ENCODE measurements around the gene PIANP. TPM values are rescaled to one million over a fixed set of nuclear protein-coding genes. Genes with fewer than 3 reads are reported as not detected.
"Not testable (repeated sequence)": the region's sequence is repeated elsewhere in the genome, so short reads cannot be mapped to it uniquely, and the experiment has no call there.

Gene PIANP
- total RNA-seq, 5 donors from 2014 or later (not counting 1 experiment from before 2014, with no cell fraction given): 0.88 to 2.5 (median 2.4) TPM; not detected in 1

GRCh38 chr12:6716031-6716873 lies 15.6 kb upstream of the PIANP start:
- H3K9me3 Mint-ChIP-seq; H3K9me3 ChIP-seq; H3K27ac Mint-ChIP-seq; DNase-seq; H3K4me3 Mint-ChIP-seq; H3K36me3 Mint-ChIP-seq; H3K36me3 ChIP-seq (ENCODE audit: control insufficient read depth in 2 of 2, extremely low read depth in 1 of 2, insufficient read depth in 1 of 2, low read length in 1 of 2); H3K4me1 ChIP-seq (ENCODE audit: control insufficient read depth in 1 of 2, extremely low read depth in 1 of 2, insufficient read depth in 2 of 2, low read length in 2 of 2); POLR2A ChIA-PET; H3K27ac ChIP-seq (ENCODE audit: low read length); H3K4me1 Mint-ChIP-seq; ATAC-seq (replicated peaks in 1 of 4); H3K4me3 ChIP-seq (ENCODE audit: control insufficient read depth in 1 of 2, extremely low read depth in 1 of 2, low read length in 1 of 2); CTCF ChIA-PET: not testable (repeated sequence)
- WGBS (ENCODE audit: insufficient coverage): 92% methylated on average over 4 of the region's 41 CpGs
- H3K27me3 Mint-ChIP-seq: peaks cover 0 to 13% of the 10 kb centered on the region in 2 donors
- H3K27me3 ChIP-seq (replicated peaks in 1 of 2; ENCODE audit: control insufficient read depth in 2 of 2, extremely low read depth in 1 of 2, insufficient read depth in 2 of 2, low read length in 1 of 2): peaks cover 0 to 16% of the 10 kb centered on the region in 2 experiments

- Mint-ChIP-seq H3K4me3 (peak overlapping the region; percentile 60 to 82 (median 61)), H3K27ac (peak overlapping the region; percentile 61 to 79), H3K9me3 (no peaks in the 10 kb centered on the region), H3K4me1 (peaks cover 7 to 8% (median 7%) of the 10 kb centered on the region in 3 donors), H3K36me3 (no peaks in the 10 kb centered on the region), H3K27me3 (peaks cover 12 to 38% of the 10 kb centered on the region in 2 donors)
- H3K4me1 ChIP-seq (ENCODE audit: control insufficient read depth in 1 of 2, extremely low read depth in 1 of 2, insufficient read depth in 2 of 2, low read length in 2 of 2): peaks cover 4 to 9% of the 10 kb centered on the region in 2 experiments
- peak overlapping the region; percentile 65 for H3K27ac ChIP-seq (ENCODE audit: low read length)
- H3K9me3 ChIP-seq: no peaks in the 10 kb centered on the region
- H3K4me3 ChIP-seq (ENCODE audit: control insufficient read depth in 1 of 2, extremely low read depth in 1 of 2, low read length in 1 of 2): peak overlapping the region in 1 of 2 donors; percentile 41
- peaks cover 3 to 48% of the 10 kb centered on the region in 2 experiments for H3K27me3 ChIP-seq (replicated peaks in 1 of 2; ENCODE audit: control insufficient read depth in 2 of 2, extremely low read depth in 1 of 2, insufficient read depth in 2 of 2, low read length in 1 of 2)
- no peaks in the 10 kb centered on the region for H3K36me3 ChIP-seq (ENCODE audit: control insufficient read depth in 2 of 2, extremely low read depth in 1 of 2, insufficient read depth in 1 of 2, low read length in 1 of 2)
- peak; percentile 45 to 68 (median 56) for ATAC-seq (replicated peaks in 1 of 4)
- 28% methylated on average over 16 of the region's 16 CpGs for WGBS (ENCODE audit: insufficient coverage)
- DNase-seq: peak in 15 of 35 experiments; percentile 10 to 70 (median 36)
- POLR2A ChIA-PET: interaction anchor here in 1 of 2 donors (0.6 kb wide), 1 partner anchor 18 kb away, joined by 6 read pairs; no protein-coding TSS in a partner anchor
- CTCF ChIA-PET: interaction anchor here (0.6 to 1.2 kb wide), 2 partner anchors 58 to 143 kb away, joined by 3 read pairs; partner anchors contain the start of gene USP5 (in 1 of the 2)
Measured at GRCh38 chr12:6708960-6709394, 8.4 kb upstream of the PIANP start.

GRCh38 chr12:6708351-6708750 lies 7.7 kb upstream of the PIANP start:
- POLR2A ChIA-PET; H3K27ac ChIP-seq (ENCODE audit: low read length); H3K4me1 Mint-ChIP-seq; ATAC-seq (replicated peaks in 1 of 4); H3K4me3 Mint-ChIP-seq; H3K9me3 Mint-ChIP-seq; H3K36me3 Mint-ChIP-seq; H3K9me3 ChIP-seq; H3K4me3 ChIP-seq (ENCODE audit: control insufficient read depth in 1 of 2, extremely low read depth in 1 of 2, low read length in 1 of 2); H3K4me1 ChIP-seq (ENCODE audit: control insufficient read depth in 1 of 2, extremely low read depth in 1 of 2, insufficient read depth in 2 of 2, low read length in 2 of 2); DNase-seq; H3K27ac Mint-ChIP-seq; H3K36me3 ChIP-seq (ENCODE audit: control insufficient read depth in 2 of 2, extremely low read depth in 1 of 2, insufficient read depth in 1 of 2, low read length in 1 of 2): not testable (repeated sequence)
- peaks cover 5 to 50% of the 10 kb centered on the region in 2 experiments for H3K27me3 ChIP-seq (replicated peaks in 1 of 2; ENCODE audit: control insufficient read depth in 2 of 2, extremely low read depth in 1 of 2, insufficient read depth in 2 of 2, low read length in 1 of 2)
- WGBS (ENCODE audit: insufficient coverage): 94% methylated on average over 20 of the region's 21 CpGs
- CTCF ChIA-PET: interaction anchor here in 1 of 2 donors (1.2 kb wide), 1 partner anchor 58 kb away, joined by 3 read pairs; no protein-coding TSS in a partner anchor
- peaks cover 18 to 44% of the 10 kb centered on the region in 2 donors for H3K27me3 Mint-ChIP-seq

- Histone ChIP-seq H3K4me3 (ENCODE audit: control insufficient read depth in 1 of 2, extremely low read depth in 1 of 2, low read length in 1 of 2) (no peak overlapping the region), H3K36me3 (ENCODE audit: control insufficient read depth in 2 of 2, extremely low read depth in 1 of 2, insufficient read depth in 1 of 2, low read length in 1 of 2) (no peaks in the 10 kb centered on the region), H3K27ac (ENCODE audit: low read length) (no peak overlapping the region), H3K9me3 (no peaks in the 10 kb centered on the region), H3K27me3 (replicated peaks in 1 of 2; ENCODE audit: control insufficient read depth in 2 of 2, extremely low read depth in 1 of 2, insufficient read depth in 2 of 2, low read length in 1 of 2) (peaks cover 21 to 75% of the 10 kb centered on the region in 2 experiments), H3K4me1 (ENCODE audit: control insufficient read depth in 1 of 2, extremely low read depth in 1 of 2, insufficient read depth in 2 of 2, low read length in 2 of 2) (peaks cover 7 to 17% of the 10 kb centered on the region in 2 experiments)
- Mint-ChIP-seq H3K27ac (no peak overlapping the region), H3K9me3 (no peaks in the 10 kb centered on the region), H3K4me3 (no peak overlapping the region), H3K4me1 (peaks cover 13 to 25% (median 20%) of the 10 kb centered on the region in 3 donors), H3K27me3 (peaks cover 44 to 67% of the 10 kb centered on the region in 2 donors), H3K36me3 (no peaks in the 10 kb centered on the region)
- ChIA-PET POLR2A (interaction anchor here in 1 of 2 donors (0.6 kb wide), 1 partner anchor 160 kb away, joined by 3 read pairs; no protein-coding TSS in a partner anchor), CTCF (no interaction called here)
- ATAC-seq (replicated peaks in 1 of 4) (no peak), DNase-seq (no peak)
- 13% methylated on average over 8 of the region's 10 CpGs for WGBS (ENCODE audit: insufficient coverage)
Measured at GRCh38 chr12:6703631-6704030, 3.0 kb upstream of the PIANP start.

- H3K27me3 ChIP-seq (replicated peaks in 1 of 2; ENCODE audit: control insufficient read depth in 2 of 2, extremely low read depth in 1 of 2, insufficient read depth in 2 of 2, low read length in 1 of 2): peaks cover 23 to 71% of the 10 kb centered on the region in 2 experiments
- no peaks in the 10 kb centered on the region for H3K36me3 ChIP-seq (ENCODE audit: control insufficient read depth in 2 of 2, extremely low read depth in 1 of 2, insufficient read depth in 1 of 2, low read length in 1 of 2)
- Mint-ChIP-seq H3K4me3 (peak overlapping the region; percentile 70 to 80 (median 76)), H3K4me1 (peaks cover 18 to 40% (median 20%) of the 10 kb centered on the region in 3 donors), H3K27ac (peak overlapping the region in 1 of 2 donors; percentile 10), H3K36me3 (no peaks in the 10 kb centered on the region), H3K27me3 (peaks cover 44 to 63% of the 10 kb centered on the region in 2 donors), H3K9me3 (no peaks in the 10 kb centered on the region)
- WGBS (ENCODE audit: insufficient coverage): 37% methylated on average over 11 of the region's 13 CpGs
- POLR2A ChIA-PET: no interaction called here
- H3K4me1 ChIP-seq (ENCODE audit: control insufficient read depth in 1 of 2, extremely low read depth in 1 of 2, insufficient read depth in 2 of 2, low read length in 2 of 2): peaks cover 7 to 23% of the 10 kb centered on the region in 2 experiments
- CTCF ChIA-PET: no interaction called here
- ATAC-seq (replicated peaks in 1 of 4) (no peak), DNase-seq (no peak)
- no peak overlapping the region for H3K27ac ChIP-seq (ENCODE audit: low read length)
- H3K4me3 ChIP-seq (ENCODE audit: control insufficient read depth in 1 of 2, extremely low read depth in 1 of 2, low read length in 1 of 2): peak overlapping the region; percentile 33 to 57
- no peaks in the 10 kb centered on the region for H3K9me3 ChIP-seq
Measured at GRCh38 chr12:6701078-6701768, 608 bp upstream of the PIANP start.
